GM12878 (cell line): ENCODE data around the gene IL1RAPL1. TPM values are rescaled to one million over a fixed set of nuclear protein-coding genes. Genes with fewer than 3 reads are reported as not detected.

Experiments
- ATAC-seq: fragments of 200-7000 bp; cut with Tn5 transposase; 3 replicates; pipeline ENCODE4 v1.9.1; 2020; ENCODE audit warnings: mild to moderate bottlenecking, moderate library complexity
- BruUV-seq: library from RNA; stranded (reverse); fragments of 400-500 nt; replicated peaks from 2 replicates; lab custom pipeline; 2021; lab: Mats Ljungman, UMichigan
- CTCF ChIA-PET: fragments of 300-600 bp; sonication (Branson Sonifier 250); formaldehyde crosslinking; extraction: SDS; loops from one replicate; lab custom pipeline; 2021; ENCODE audit warnings: inconsistent platforms; lab: Yijun Ruan, JAX
- POLR2A ChIA-PET: fragments of 350-600 bp; formaldehyde crosslinking; extraction: SDS; loops from one replicate; lab custom pipeline; 2021; ENCODE audit warnings: inconsistent platforms; lab: Charles Lee
- RAD21 ChIA-PET: fragments of 300-600 bp; sonication (Branson Sonifier 250); formaldehyde crosslinking; loops from one replicate; lab custom pipeline; 2023; ENCODE audit warnings: antibody characterized with exemption; ENCODE audit not compliant: unreplicated experiment; lab: Charles Lee
- SMC1A ChIA-PET: fragments of 300-600 bp; sonication (Branson Sonifier 250); formaldehyde crosslinking; loops from one replicate; lab custom pipeline; 2023; ENCODE audit not compliant: unreplicated experiment, uncharacterized antibody; lab: Charles Lee
- DNase-seq: peaks from one replicate; pipeline ENCODE4 v3.0.0-alpha.2; 2011; ENCODE audit warnings: low read depth, low spot score
- FAIRE-seq: peaks from 3 replicates; lab custom pipeline; 2011; peaks lifted over from hg19 to GRCh38; lab: Jason Lieb, UNC
- H2AFZ ChIP-seq: 2 replicates; pipeline ENCODE4 v1.6.0; 2011; ENCODE audit warnings: low read depth, low read length, control low read depth; ENCODE audit not compliant: control insufficient read depth
- H3K27ac ChIP-seq: 2 replicates; pipeline ENCODE4 v1.5.1; 2011; ENCODE audit warnings: control low read depth; ENCODE audit not compliant: control insufficient read depth, insufficient read depth
- H3K27me3 ChIP-seq, 2 experiments: replicated peaks in 1 of 2; 2 replicates each; pipeline versions ENCODE4 v1.6.0 to v1.6.1; 2011; ENCODE audit warnings: low read length in 1 of 2; ENCODE audit not compliant: control insufficient read depth in 2 of 2, insufficient read depth in 2 of 2
- H3K36me3 ChIP-seq, 2 experiments: 2 replicates each; pipeline ENCODE4 v1.5.1; 2011; ENCODE audit warnings: low read length in 1 of 2; ENCODE audit not compliant: control insufficient read depth in 2 of 2, insufficient read depth in 2 of 2
- H3K4me1 ChIP-seq: 2 replicates; pipeline ENCODE4 v1.6.1; 2011; ENCODE audit warnings: mild to moderate bottlenecking, low read length, moderate library complexity, mixed read lengths; ENCODE audit not compliant: control insufficient read depth, insufficient read depth
- H3K4me2 ChIP-seq: 2 replicates; pipeline ENCODE4 v1.6.0; 2011; ENCODE audit warnings: control low read depth; ENCODE audit not compliant: control insufficient read depth, insufficient read depth
- H3K4me3 ChIP-seq: fragments of 200-600 bp; sonication (generic); 2 replicates; pipeline ENCODE4 v1.5.1; 2016
- H3K79me2 ChIP-seq: 2 replicates; pipeline ENCODE4 v1.6.0; 2011; ENCODE audit warnings: low read length; ENCODE audit not compliant: control insufficient read depth, insufficient read depth
- H3K9ac ChIP-seq: 2 replicates; pipeline ENCODE4 v1.8.0; 2011; ENCODE audit warnings: low read length, control low read depth, mixed read lengths; ENCODE audit not compliant: control insufficient read depth, insufficient read depth
- H3K9me3 ChIP-seq: replicated peaks from 3 replicates; pipeline ENCODE4 v1.5.1; 2011; ENCODE audit warnings: mild to moderate bottlenecking, low read length; ENCODE audit not compliant: control insufficient read depth, insufficient read depth
- H4K20me1 ChIP-seq: 2 replicates; pipeline ENCODE4 v1.6.0; 2011; ENCODE audit not compliant: control insufficient read depth, insufficient read depth
- CEBPZ ChIP-seq: fragments of 150-350 bp; IDR thresholded peaks from 2 replicates; pipeline ENCODE4 v1.6.1; 2016; ENCODE audit warnings: low read depth, low read length
- CHD4 ChIP-seq: fragments of 200-600 bp; sonication (generic); IDR thresholded peaks from 2 replicates; pipeline ENCODE4 v1.6.1; 2016; ENCODE audit warnings: mild to moderate bottlenecking
- ELK1 ChIP-seq: IDR thresholded peaks from 2 replicates; pipeline ENCODE4 v1.6.1; 2012; ENCODE audit warnings: low read depth, low read length, improper control_type of control experiment
- HCFC1 ChIP-seq: fragments of 150-350 bp; IDR thresholded peaks from 2 replicates; pipeline ENCODE4 v1.6.1; 2014; ENCODE audit warnings: low read length
- LARP7 ChIP-seq: fragments of 450-650 bp; IDR thresholded peaks from 2 replicates; pipeline ENCODE4 v1.6.1; 2017; ENCODE audit warnings: mild to moderate bottlenecking
- NKRF ChIP-seq: fragments of 450-650 bp; conservative IDR thresholded peaks from 2 replicates; pipeline ENCODE4 v1.6.1; 2017; ENCODE audit warnings: mild to moderate bottlenecking, moderate library complexity
- RAD21 ChIP-seq: IDR thresholded peaks from 2 replicates; pipeline ENCODE4 v1.6.1; 2011; ENCODE audit warnings: mild to moderate bottlenecking, low read depth, low read length, moderate library complexity; ENCODE audit not compliant: insufficient read depth
- RBBP5 ChIP-seq: fragments of 200-600 bp; sonication (generic); conservative IDR thresholded peaks from 2 replicates; pipeline ENCODE4 v1.6.1; 2016
- SMAD1 ChIP-seq: fragments of 450-650 bp; IDR thresholded peaks from 2 replicates; pipeline ENCODE4 v1.6.1; 2018; ENCODE audit warnings: mild to moderate bottlenecking, low read depth; ENCODE audit not compliant: partially characterized antibody
- SP1 ChIP-seq: IDR thresholded peaks from one replicate; pipeline ENCODE4 v1.6.1; 2011; ENCODE audit warnings: low read depth, low read length
- STAT1 ChIP-seq: fragments of 450-650 bp; conservative IDR thresholded peaks from 2 replicates; pipeline ENCODE4 v1.6.1; 2014; ENCODE audit warnings: antibody characterized with exemption, mild to moderate bottlenecking
- WRNIP1 ChIP-seq: IDR thresholded peaks from 2 replicates; pipeline ENCODE4 v1.6.1; 2011; ENCODE audit warnings: low read depth, low read length, improper control_type of control experiment, borderline replicate concordance
- ZBED1 ChIP-seq: IDR thresholded peaks from 2 replicates; pipeline ENCODE4 v1.6.1; 2016; ENCODE audit warnings: borderline replicate concordance
- ZNF207 ChIP-seq: fragments of 450-650 bp; IDR thresholded peaks from 2 replicates; pipeline ENCODE4 v1.6.1; 2014; ENCODE audit warnings: antibody characterized with exemption, mild to moderate bottlenecking, borderline replicate concordance
- WGBS: methylation state at CpG from one replicate; pipeline ENCODE4 v1.1.6; 2016; ENCODE audit warnings: low lambda C conversion rate; ENCODE audit not compliant: insufficient replicate concordance, insufficient coverage; ENCODE audit errors: missing lambda C conversion rate; 5-methylcytosine and 5-hydroxymethylcytosine counted together
- in situ Hi-C: fragments of 300-500 bp; cut with MboI; formaldehyde crosslinking; loops from 9 replicates; pipeline ENCODE4 v1.14.3; 2018; ENCODE audit warnings: mixed read lengths
- intact Hi-C: fragments of 100-400 bp; cut with micrococcal nuclease; formaldehyde crosslinking; loops from one replicate; pipeline ENCODE4 v1.14.2; 2022; ENCODE audit not compliant: unreplicated experiment
- polyA plus RNA-seq, 11 experiments: library from polyadenylated mRNA; depleted of rRNA in 4 of 11; unstranded in 6 of 11; stranded (reverse) in 5 of 11; fragments of >200 nt; fragmentation: Nextera tagmentation in 4 of 11; fragmentation: Illumina TruSeq in 1 of 11; extraction: Ambion mirVana in 4 of 11; extraction: Trizol in 1 of 11; gene quantifications; 1 replicate in 1 of 11; 2 replicates in 10 of 11; pipeline versions ENCODE4 v1.2.1 to v1.2.3, GENCODE V29; 2011 to 2016; ENCODE audit warnings: inconsistent platforms in 2 of 11, missing spikeins in 2 of 11, low read depth in 1 of 11
- total RNA-seq, 4 experiments: library from RNA; depleted of rRNA in 3 of 4; stranded (reverse); fragments of >200 nt in 3 of 4; fragmentation: Illumina TruSeq in 1 of 4; extraction: Trizol in 1 of 4; gene quantifications; 2 replicates each; pipeline versions ENCODE4 v1.2.1 to v1.2.3, GENCODE V29; 2013 to 2021

The IL1RAPL1 gene
- total and polyA plus RNA-seq, 10 of the 15 experiments (the other 5 are each of a cell fraction or from before 2014, with no cell fraction given), result not detected

- Histone ChIP-seq H2AFZ (peak overlapping the region; percentile 19; the same call in 1 of the 2 replicates), H3K79me2 (no peaks in the 10 kb centered on the region), H3K4me3 (no peak overlapping the region), H3K27me3 (0 out of 4 replicates have a peak, but pooled peaks cover 0 to 2% of the 10 kb centered on the region in 2 experiments), H3K4me2 (0 out of 2 replicates have a peak overlapping the region, but pooled peaks have one; percentile 30)
- RAD21 ChIA-PET, result no interaction called here
- FAIRE-seq, result no peak
- no peak for TF ChIP-seq CEBPZ
- TF ChIP-seq SMAD1, result no peak
- TF ChIP-seq ELK1, result no peak
- no peak for TF ChIP-seq LARP7
- TF ChIP-seq WRNIP1, result no peak
- no peak for TF ChIP-seq SP1
- no peak for TF ChIP-seq STAT1
- TF ChIP-seq RBBP5, result no peak
- no peak for TF ChIP-seq ZNF207
- TF ChIP-seq NKRF, result no peak
- no peak for TF ChIP-seq HCFC1
- no peak for TF ChIP-seq ZBED1
- no peak for TF ChIP-seq RAD21
- TF ChIP-seq CHD4, result no peak
- TF ChIP-seq, all 136 proteins: peak for 0
- Histone ChIP-seq H3K36me3 (no peaks in the 10 kb centered on the region), H3K27ac (no peak overlapping the region), H3K4me1 (no peaks in the 10 kb centered on the region), H3K9ac (no peak overlapping the region), H3K9me3 (no peaks in the 10 kb centered on the region), H4K20me1 (no peaks in the 10 kb centered on the region)
- ChIA-PET CTCF (no interaction called here), POLR2A (no interaction called here), SMC1A (no interaction called here)
- no TSS peak for BruUV-seq
- WGBS, result 0% methylated on average over 3 of the region's 3 CpGs
- in situ Hi-C loops, result no loop called here
- no peak for ATAC-seq
- intact Hi-C loops, result no loop called here
- no peak for DNase-seq
Observed at GRCh38 chrX:28966331-28966730, 379.1 kb downstream of the IL1RAPL1 start.
